GM21390 (cell line): Measurements from ENCODE around the gene COX4I1.

ENCODE experiments used
- ATAC-seq: cut with Tn5 transposase; IDR thresholded peaks from one replicate; pipeline ENCODE4 v1.9.1; 2021; ENCODE audit not compliant: unreplicated experiment

The COX4I1 gene

DNA sequence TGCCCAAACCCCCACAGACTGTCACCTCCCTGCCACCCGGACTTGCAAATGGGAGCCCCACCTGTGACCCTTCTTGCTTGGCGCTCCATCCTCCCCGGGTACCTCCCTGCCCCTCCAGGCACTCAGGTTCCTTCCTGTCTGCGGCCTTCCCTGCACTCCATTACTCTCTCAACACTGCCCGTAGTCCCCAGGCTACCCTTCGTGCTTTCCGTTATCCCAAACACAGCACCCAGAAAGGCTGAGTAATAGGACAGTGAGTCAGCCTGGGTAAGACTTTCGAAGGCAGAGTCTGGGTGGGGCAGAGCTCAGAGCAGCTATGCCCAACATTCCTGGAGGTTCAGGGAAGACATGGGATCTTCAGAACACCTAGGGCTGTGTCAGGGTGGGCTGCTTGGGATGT is 32.0 kb upstream of the COX4I1 start:
- ATAC-seq, result no peak

DNA sequence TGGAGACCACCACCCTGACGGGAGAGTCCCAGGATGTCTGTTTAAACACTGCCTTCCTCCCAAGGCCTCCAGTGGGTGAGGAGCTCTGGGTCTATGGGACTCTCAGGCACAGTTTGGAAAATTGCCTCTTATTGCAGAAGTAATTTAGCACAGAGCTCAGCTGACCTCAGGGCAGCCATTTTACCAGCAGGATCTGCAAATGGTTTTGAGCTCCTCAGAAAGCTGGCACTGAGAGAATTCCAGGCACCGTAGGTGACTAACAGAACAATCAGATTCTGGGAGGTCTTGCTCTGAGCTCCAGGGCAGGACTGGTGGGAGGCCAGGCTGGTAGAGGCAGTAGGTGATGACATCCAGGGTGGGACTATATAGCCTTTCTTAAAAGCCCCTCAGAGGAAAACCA is 31.3 kb upstream of the COX4I1 start:
- ATAC-seq, result no peak

DNA sequence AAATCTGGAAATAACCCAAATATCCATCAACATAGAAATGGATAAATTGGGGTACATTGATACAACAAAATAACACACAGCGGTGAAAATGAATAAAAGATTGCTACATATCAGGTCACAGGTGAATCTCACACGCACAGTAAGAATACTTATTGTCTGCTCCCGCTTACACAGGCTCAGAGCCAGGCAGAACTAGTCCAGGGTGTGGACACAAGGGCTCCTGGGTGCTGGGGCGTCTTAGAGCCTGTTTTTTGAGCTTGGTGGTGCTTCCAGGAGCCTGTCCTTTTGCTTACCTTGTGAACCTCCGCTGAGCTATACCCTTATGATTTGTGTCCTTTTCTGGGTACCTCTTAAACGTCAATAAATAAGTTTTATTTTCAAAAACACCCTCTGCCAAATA is 28.8 kb upstream of the COX4I1 start:
- no peak for ATAC-seq

DNA sequence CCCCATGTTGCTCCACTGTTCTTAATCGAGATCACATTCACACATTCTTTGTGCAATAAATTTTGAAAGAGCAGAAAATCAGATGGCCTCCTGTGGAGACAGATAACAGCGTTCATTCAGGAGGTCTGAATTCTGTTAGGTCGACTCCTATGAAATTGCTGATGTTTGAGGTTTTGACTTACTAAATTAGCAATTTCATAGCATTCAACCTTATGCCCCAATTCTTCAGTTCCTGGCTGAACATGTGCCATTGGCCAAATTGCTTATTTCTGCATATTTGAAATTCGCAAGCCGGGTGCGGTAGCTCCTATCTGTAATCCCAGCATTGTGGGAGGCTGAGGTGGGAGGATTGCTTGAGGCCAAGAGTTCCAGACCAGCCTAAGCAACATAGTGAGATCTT is 26.5 kb upstream of the COX4I1 start:
- no peak for ATAC-seq

DNA sequence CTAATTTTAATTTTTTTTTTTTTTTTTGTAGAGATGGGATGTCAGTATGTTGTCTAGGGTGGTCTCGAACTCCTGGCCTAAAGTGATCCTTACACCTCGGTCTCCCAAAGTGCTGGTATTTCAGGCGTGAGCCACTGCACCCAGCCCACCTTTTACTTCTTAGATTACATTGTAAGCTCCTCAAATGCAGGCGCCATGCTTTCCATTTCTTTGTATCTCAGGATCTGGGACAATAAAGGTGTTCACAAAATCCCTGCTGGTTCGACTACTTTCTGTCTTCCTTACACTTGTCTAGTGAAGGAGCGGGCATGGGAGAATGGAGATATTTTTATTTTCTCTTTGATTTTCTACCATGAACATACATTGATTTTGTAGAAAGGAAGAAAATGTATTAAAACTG is 25.4 kb upstream of the COX4I1 start:
- no peak for ATAC-seq

DNA sequence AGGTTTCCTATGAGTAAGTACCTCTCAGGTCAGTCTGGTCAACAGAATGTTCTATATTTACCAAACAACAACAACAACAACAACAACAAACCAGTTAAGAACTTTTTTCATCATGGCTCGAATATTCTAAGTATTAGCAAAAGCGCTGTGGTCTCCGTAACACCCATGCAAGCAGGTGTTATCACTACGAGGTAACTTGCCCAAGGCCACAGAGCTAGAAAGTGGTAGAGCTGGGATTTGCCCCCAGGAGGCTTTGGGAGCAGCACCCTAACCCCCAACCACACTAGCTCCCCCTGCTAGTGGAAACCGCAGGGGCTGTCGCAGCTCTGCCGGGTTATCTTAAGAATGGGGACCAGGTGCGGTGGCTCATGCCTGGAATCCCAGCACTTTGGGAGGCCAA is 24.7 kb upstream of the COX4I1 start:
- no peak for ATAC-seq

DNA sequence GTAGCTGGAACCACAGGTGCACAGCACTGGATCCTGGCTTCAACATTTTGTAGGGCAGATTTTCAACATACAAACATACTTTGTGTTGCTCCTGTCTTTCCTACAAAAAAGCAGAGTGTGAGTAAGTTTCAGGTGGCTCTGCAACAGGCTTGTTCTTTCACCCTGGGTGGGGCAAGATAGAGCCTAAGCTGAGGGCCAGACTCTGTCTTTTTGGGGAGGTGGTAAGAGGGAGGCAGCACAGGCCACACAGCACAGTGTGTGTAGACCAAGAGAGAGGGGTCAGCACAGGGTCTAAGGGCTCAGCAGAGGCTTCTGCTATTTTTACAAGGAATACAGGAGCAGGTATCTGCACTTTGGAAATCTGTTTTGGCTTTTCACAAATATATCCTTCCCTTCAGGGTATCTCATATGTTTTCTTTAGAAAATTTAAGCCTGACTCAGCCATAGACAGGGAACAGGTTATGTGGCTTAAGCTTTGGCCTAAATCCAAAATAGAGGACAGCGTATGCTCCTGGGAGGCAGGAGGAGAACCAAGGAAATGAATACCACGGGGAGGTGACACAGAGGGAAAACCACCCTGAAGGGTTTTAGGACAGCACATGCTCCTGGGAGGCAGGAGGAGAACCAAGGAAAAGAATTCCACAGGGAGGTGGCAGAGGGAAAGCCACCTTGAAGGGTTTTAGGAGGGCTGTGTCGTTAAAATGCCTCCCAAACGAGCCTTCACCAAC is 21.7 kb upstream of the COX4I1 start:
- no peak for ATAC-seq

DNA sequence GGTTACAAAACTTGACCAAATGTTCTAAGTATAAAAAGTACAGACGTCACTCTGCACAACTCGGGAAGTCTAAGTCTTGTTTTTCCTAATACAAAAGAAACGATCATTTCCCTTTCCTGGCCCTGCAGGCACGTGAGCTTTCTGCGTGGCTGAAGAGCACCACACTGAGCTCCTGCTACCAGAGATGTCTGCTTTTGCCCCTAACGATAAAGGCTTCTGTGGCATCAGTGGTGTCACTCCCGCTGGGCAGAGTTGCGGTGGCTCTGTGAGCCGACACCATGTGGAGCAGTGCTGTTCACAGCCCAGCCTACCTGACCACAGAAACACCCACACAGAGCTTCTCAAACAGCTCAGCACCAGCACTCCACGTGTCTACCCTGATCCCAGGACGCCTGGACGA is 20.6 kb upstream of the COX4I1 start:
- no peak for ATAC-seq

DNA sequence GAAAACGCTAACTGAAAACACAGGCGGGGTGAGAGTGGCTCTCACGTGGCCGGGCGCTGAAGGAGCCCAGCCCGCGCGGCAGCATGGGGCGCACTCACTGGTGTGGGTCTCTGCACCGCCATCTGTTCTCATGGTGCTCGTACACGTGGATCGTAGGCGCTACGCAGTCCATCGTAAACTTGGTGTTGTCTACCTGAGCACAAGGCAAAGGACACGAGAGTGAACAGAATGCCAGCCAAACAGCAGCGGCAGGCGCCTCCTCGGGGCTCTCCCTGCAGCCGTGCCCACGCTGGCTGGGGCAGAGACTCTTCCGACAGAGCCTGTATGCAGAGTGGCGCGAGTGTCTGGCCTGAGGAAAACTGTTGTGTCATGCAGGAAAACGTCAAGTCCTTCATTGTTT is 19.2 kb upstream of the COX4I1 start:
- no peak for ATAC-seq

DNA sequence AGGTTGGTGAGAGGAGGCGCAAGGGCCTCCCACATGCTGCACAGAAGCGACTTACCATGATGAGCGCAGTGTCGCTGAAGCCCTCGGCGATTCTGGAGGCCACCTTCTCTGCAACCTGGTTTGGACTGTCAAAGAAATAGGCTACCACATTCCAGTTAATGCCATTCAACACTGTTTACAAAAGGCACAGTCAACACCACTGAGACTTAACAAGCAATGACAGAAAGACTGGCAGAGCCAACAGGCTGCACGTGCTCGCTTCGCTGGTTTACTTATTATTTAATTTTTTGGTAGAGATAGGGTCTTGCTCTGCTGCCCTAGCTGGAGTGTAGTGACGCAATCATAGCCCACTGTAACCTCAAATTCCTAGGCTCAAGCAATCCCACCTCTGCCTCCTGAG is 18.3 kb upstream of the COX4I1 start:
- ATAC-seq, result no peak

DNA sequence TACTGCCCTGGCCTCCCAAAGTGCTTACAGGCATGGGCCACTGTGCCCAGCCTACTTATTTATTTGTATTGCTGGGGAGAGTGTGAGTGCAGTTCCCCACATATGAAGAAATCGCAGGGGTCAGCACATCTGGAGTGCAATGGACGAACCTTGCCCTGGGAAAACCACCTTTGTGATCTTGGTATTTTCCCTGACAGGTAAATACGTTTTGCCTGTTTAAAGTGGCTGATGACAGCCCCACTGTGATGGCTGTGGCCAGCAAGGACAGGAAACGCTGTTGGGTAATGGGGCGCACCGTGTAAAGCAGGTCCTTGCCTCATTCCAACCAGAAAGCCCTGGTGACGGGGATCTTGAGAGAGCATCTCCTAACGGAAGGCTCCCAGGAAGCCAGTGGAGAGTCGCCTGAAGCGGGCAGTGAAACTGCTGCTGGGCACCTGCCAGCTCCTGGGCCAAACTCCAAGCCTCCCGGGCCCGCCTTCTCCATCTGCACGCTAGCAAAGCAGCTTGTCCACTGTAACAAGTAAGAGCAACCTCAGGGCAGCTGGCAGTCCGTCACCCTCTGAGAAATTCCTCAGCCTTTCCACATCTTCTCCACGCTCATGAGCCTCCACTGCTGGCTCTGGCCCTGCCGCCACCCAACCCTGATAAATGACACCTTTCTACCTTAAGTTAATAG is 17.7 kb upstream of the COX4I1 start:
- ATAC-seq, result no peak

DNA sequence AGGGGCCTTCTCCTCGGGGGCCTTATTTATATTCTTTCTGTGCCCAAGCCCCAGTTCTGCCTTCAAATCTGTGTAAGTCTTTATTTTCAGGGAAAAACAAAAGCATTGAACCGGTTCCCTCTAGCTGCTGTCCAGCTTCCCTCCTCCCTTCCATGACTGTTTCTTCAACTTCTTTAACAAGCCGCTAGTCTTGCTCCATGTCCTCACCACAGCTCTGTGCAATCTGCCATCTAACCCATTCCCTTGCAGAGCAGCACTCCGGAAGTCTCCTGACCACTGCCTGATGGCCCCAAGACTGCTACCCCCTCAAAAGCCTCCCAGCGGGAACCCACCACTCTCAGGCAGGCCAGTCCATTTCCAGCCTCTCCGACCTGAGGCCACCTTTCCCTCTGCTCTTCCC is 17.0 kb upstream of the COX4I1 start:
- ATAC-seq, result no peak

DNA sequence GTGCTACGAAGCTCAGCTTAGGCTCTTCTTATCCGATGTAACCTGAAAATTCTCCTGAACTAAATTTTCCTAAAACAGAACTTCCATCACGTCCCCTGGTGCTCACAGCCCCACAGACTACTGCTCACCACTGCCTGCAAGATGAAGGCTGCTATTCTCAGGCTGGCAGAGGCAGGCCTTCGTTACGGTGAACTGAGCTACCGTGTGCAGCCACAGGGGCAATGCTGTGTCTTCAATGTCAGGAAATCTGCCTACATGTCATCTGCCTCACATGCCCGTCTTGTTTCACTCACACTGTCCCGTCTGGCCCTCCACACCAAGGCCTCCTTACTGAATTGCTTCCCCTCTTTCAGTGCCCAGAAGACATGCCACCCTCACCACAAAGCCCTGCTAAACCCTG is 16.1 kb upstream of the COX4I1 start:
- no peak for ATAC-seq

DNA sequence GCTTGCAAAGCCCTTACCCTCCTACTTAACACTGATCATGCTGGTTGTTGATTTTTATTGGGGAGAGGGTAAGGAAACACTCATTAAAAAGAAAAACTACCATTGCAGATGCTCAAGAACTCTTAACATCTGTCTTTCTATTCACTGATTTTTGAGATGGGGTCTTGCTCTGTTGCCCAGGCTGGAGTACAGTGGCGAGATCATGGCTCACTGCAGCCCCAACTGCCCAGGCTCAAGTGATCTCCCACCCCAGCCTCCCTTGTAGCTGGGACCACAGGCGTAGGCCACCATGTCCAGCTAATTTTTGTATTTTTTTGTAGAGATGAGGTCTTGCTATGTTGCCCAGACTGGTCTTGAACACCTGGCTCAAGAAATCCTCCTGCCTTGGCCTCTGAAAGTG is 14.7 kb upstream of the COX4I1 start:
- no peak for ATAC-seq

DNA sequence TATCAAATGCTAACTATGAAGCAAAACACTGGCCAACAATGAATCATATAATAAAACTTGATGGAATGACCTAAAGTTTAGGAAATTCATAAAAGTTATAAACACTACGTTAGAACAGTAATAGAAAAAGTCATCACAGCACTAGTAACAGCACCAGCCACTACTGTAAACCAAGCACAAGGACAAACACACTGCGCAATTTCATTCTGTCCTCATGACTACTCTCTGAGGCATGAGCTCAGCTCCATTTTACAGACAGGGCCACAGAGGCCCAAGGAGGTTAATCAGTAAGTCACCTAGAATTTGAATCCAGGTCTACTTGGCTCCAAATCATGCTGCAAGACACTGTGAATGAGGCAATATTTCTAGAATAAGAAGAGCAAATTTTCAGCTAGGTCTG is 13.6 kb upstream of the COX4I1 start:
- ATAC-seq, result no peak

DNA sequence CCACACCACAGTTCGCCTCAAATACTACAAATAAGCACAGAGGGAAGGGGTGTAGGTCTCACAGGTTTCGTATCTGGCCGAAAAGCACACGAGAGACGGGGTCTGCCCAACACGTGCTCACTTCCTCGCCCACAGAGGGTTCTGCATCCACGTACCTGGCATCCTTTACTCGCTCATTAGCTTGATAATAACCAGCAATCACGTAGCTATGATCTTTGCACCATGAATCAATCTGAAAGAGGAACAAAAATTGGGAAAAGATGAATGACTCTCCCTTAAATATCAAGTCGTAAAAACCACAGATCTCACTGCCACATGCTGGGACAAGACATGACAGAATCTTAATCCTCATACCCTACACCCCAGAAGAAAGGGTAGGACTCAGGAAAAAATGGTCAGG is 10.7 kb upstream of the COX4I1 start:
- ATAC-seq, result no peak

DNA sequence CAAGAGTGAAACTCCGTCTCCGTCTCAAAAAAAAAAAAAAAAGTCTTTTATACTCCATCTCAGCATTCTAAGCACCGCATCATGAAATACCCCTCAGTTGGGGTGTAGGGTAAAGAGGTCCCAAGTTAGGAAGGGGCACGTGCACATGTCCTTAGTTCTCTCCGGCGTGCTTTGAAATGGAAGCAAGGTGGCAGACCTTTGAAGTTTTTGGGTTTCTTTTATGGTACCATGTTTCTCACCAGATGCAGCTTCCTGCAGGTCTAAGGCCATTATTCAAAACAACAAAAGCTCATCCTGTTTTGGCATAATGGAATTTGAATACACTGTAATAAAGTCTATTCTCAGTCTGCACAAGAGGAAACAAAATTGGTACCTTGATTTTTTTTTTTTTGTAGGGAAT is 9.7 kb upstream of the COX4I1 start:
- no peak for ATAC-seq

DNA sequence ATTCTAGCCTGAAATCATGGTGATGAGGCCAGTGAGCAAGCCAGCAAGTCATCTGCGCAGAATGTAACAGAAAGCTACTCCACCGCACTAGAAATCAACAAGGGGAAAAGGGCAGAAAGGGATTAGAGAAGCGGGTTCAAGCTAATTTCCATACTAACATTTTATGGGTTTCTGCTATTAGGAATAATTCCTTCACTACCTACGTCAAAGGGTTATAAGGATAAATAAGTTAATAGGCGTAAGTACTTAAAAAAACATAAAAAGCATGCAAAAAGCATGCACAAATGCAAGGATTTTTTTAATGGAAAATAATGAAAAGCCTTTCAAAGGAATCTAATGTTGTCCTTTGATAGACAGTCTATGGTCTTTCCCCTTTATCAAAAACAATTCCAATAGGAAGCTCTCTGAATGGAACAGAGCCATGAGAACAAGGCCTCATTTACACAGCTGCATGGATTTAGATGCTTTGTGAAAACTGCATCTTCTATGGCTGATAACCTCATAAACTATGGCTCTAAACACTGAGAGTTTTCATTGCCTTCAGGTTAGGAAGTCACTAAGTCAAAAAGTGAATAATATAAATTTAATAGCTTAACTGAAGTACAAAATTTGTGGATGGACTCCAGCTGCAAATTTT is 5.7 kb upstream of the COX4I1 start:
- ATAC-seq, result no peak

DNA sequence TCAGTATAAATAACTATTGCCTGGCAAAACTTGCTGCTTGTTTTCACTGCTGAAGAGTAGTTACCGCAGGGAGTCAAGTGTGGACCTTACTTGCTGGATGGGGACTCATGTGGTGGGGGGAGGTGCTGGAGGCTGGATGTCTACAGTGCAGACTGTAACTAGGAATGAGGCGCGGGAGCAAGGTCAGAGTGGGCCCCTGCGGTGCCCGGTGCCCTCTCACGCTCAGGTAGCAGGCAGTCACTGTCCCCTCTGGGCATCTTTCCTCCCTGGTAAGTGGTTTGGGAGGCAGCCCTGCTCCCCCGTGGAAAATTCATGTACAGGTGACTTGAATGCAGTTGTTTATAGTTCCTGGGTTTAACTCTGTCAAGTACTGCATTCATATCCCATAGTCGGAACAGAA is 4.8 kb upstream of the COX4I1 start:
- no peak for ATAC-seq

DNA sequence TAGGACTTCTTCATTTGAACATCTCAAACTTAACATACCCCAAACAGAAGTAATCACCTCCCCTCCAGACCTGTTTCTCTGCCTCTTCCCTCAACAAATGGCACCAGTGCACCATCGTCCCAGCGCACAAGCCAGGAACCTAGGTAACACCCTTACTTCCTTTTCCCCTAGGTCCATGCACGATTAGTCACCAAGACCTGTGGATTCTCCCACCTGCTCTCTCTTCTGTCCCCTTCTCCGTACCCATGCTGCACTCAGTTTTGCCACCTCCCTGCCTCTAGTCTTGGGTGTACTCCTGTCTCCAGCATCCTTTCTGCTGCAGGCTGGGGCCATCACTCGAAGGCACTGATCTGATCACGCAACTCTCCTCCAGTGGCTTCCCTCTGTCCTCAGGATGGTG is 3.3 kb upstream of the COX4I1 start:
- no peak for ATAC-seq

DNA sequence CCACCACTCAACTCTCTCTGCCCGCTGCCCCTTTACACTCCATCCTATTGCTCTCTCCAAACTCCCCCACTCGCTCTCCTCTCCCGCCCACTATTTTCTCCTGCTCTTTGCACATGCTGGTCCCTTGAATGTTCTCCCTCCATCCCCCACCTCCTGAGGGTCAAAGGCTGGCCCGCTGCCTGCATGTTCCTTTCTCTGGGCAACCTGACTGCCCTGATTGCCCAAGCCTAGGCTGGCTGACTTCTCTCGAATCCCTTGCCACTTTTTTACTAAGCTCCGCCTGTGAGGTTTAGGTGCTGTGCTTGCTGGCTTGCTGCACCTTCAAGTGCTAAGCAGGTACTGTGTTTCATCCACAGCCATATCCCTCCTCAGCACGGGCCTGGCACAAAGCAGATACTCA is 2.9 kb upstream of the COX4I1 start:
- ATAC-seq, result no peak

DNA sequence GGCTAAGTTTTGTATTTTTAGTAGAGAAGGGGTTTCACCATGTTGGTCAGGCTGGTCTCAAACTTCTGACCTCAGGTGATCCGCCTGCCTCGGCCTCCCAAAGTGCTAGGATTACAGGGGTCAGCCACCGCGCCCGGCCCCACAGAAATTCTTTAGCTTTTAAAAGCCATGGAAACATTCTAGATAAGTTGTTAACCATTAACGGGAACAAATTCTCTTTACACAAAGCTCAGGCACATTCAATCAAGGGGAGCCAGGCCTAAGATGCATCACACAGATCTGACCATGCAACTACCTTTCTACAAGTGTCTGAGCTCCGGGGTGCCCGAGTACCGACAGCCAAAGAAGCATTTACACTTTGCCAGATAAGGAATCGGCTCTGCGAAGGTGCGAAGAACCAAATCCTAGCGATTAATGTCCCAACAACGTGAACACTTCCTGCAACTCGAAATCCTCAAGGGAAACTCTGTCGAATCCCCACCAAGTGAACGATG is 1.2 kb upstream of the COX4I1 start:
- ATAC-seq, result no peak
